ENCODE measurements around the gene ACSS3. TPM values are rescaled to one million over a fixed set of nuclear protein-coding genes. Genes with fewer than 3 reads are reported as not detected.

The ACSS3 gene
- total and polyA plus RNA-seq, 9 donors, result 15.8 to 67.0 (median 39.1) TPM

- intact Hi-C loops (cut with DNase I), result no loop called here
- H3K27me3 ChIP-seq, result no peaks in the 10 kb centered on the region
- no peaks in the 10 kb centered on the region for H3K9me3 ChIP-seq
- no peak for DNase-seq
- no peak for TF ChIP-seq EP300 (IDR thresholded peaks at IDR 0.05)
- TF ChIP-seq CTCF (IDR thresholded peaks at IDR 0.05), result no peak
- no peak for TF ChIP-seq POLR2A (IDR thresholded peaks at IDR 0.05)
- no peak overlapping the region for H3K4me3 ChIP-seq
- WGBS, 3 donors, result 89 to 96% (median 95%) methylated on average over 4 of the region's 4 CpGs
- H3K4me1 ChIP-seq (ENCODE audit: insufficient read depth), result no peaks in the 10 kb centered on the region
- H3K27ac ChIP-seq, result no peak overlapping the region
- no peaks in the 10 kb centered on the region for H3K36me3 ChIP-seq
These were observed 84.7 kb downstream of the ACSS3 start for GRCh38 chr12:81162391-81163136.

GRCh38 chr12:81164827-81165226, 86.9 kb downstream of the ACSS3 start:
- TF ChIP-seq EP300 (IDR thresholded peaks at IDR 0.05), result no peak
- no peak for TF ChIP-seq CTCF (IDR thresholded peaks at IDR 0.05)
- no peak for TF ChIP-seq POLR2A (IDR thresholded peaks at IDR 0.05)
- DNase-seq, result no peak
- H3K27me3 ChIP-seq, result no peaks in the 10 kb centered on the region
- intact Hi-C loops (cut with DNase I), result no loop called here
- no peak overlapping the region for H3K4me3 ChIP-seq
- H3K36me3 ChIP-seq, result no peaks in the 10 kb centered on the region
- H3K9me3 ChIP-seq, result no peaks in the 10 kb centered on the region
- no peak overlapping the region for H3K27ac ChIP-seq
- H3K4me1 ChIP-seq (ENCODE audit: insufficient read depth), result no peaks in the 10 kb centered on the region

GRCh38 chr12:81166790-81167189, 88.9 kb downstream of the ACSS3 start:
- H3K4me3 ChIP-seq, result no peak overlapping the region
- H3K36me3 ChIP-seq, result no peaks in the 10 kb centered on the region
- DNase-seq, result no peak
- no peaks in the 10 kb centered on the region for H3K4me1 ChIP-seq (ENCODE audit: insufficient read depth)
- TF ChIP-seq POLR2A (IDR thresholded peaks at IDR 0.05) (no peak), EP300 (IDR thresholded peaks at IDR 0.05) (no peak), CTCF (IDR thresholded peaks at IDR 0.05) (no peak)
- H3K27ac ChIP-seq, result no peak overlapping the region
- no peaks in the 10 kb centered on the region for H3K9me3 ChIP-seq
- intact Hi-C loops (cut with DNase I), result no loop called here
- 93 to 98% (median 94%) methylated on average over 2 of the region's 2 CpGs for WGBS, 3 donors
- no peaks in the 10 kb centered on the region for H3K27me3 ChIP-seq

- no peak for DNase-seq
- no peaks in the 10 kb centered on the region for H3K4me1 ChIP-seq (ENCODE audit: insufficient read depth)
- H3K27me3 ChIP-seq, result no peaks in the 10 kb centered on the region
- no peak overlapping the region for H3K4me3 ChIP-seq
- no peak overlapping the region for H3K27ac ChIP-seq
- H3K36me3 ChIP-seq, result no peaks in the 10 kb centered on the region
- 76 to 88% (median 76%) methylated on average over 1 of the region's 1 CpG for WGBS, 3 donors
- H3K9me3 ChIP-seq, result no peaks in the 10 kb centered on the region
- TF ChIP-seq POLR2A (IDR thresholded peaks at IDR 0.05) (no peak), EP300 (IDR thresholded peaks at IDR 0.05) (no peak), CTCF (IDR thresholded peaks at IDR 0.05) (no peak)
- intact Hi-C loops (cut with DNase I), result no loop called here
These were observed 89.8 kb downstream of the ACSS3 start for GRCh38 chr12:81167694-81168093.

Measured in ovary (tissue), 9 donors.